GM19324 (cell line): ENCODE results near the gene IQGAP3.
"Not testable (repeated sequence)": the region's sequence is repeated elsewhere in the genome, so short reads cannot be mapped to it uniquely, and the experiment has no call there.

Experiments used
- ATAC-seq: cut with Tn5 transposase; IDR thresholded peaks from one replicate; pipeline ENCODE4 v1.9.1; 2021; ENCODE audit warnings: mild to moderate bottlenecking, moderate library complexity; ENCODE audit not compliant: unreplicated experiment, low FRiP score

The IQGAP3 gene

DNA sequence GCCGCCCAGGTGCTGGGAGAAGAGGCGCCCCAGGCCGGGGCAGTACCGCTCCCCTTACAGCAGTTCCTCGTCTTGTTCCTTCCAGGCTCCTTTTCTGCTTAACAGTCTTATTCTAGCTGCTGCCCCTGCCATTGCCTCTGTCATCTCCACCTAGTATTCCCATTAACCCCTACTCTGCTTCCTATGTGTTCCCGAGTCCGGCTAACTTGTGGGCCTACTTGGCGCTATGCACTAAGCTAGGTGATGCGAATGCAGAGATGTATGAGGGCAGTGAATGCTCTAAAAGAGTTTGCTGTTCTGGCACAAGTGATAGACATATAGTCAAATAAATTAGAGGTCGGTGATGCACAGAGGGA lies 276 bp upstream of the IQGAP3 start:
- ATAC-seq = no peak

DNA sequence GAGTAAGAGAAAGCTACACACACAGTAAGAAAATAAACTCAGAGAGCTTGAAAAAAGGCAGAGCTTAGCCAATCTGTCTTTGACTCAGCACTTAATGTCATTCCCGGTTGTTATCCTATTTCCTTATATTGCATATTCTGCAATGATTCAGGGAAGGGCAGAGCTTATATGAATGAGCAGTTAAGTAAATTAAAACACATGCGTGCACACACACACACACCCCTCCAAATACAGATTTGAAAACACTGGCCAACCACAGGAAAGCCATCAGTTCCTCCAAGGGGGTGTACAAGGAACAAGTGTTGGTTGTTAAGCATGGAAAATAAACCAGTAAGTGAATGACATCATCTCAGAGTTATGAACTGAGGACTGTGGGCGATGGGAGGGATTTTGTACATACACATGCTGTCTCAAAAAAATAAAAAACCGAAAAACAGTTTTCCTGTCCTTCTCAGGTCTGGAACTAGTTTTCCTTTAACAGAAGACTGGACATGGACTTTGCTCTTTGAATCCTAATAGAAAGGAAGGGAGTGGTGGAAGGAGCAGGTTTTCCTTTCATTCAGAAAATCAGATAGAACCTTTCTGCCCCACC lies 1.0 kb downstream of the IQGAP3 start:
- no peak for ATAC-seq

DNA sequence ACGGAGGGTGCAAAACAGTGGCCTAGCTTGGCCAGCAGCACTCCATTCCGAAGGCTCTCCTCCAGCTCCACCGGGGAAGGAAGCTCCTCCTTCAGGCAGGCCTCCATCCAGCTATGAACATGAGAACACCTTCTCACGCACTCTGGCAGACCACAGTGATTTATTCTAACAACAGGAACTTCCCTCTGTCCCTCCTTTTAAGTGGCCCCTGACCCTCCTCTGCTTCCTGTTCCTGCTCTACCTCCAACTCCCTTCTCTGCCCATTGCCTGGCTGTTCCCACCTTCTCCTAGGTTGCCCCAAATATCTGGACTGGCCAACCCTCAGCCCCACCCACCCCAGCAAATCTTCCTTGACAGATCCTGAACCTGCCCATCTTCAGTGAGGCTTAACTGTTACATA lies 5.9 kb downstream of the IQGAP3 start:
- no peak for ATAC-seq

DNA sequence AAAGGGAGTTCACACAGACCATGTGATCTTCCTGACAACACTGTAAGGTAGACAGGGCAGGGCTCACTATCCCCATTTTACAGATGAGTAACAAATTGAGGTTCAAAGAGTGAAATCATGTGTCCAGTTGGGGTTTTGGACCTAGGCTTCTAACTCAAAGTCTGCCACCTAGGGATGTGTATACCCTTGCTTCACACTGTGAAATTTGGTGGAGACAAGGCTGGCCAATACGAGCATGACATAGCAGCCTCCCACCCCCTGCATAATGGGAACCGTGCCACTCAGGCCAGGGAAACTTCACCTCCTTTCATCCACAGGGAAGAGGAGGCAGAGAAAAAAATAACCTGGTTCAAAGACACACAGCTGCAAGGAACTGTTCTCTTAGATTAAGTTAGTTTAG lies 6.8 kb downstream of the IQGAP3 start:
- ATAC-seq = no peak

DNA sequence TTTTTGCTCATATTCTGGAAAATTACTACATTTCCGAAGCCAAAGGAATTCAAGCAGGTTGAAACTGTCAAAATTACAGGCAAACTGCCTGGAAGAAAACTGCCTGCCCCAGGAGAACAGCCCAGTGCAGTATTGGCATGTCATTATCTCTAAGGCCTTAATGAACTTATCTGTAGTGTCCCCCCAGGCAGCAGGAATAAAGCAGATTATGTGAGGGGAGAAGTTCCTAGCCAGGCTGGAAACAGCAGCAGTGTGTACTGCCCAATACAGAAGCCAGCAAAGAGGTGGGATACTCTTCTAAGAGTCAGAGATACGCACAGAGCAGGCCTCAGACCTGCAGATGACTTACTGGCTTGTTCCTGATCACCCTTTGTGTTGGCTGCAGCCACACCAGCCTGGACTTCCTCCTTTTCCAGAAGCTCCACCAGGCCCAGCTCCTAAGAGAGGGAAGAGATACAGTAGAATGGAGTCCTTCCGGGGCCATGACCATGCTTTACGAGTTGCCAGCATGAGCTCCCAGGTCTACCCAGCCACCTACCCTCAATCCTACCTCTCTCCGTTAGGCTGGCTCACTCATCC lies 11.7 kb downstream of the IQGAP3 start:
- ATAC-seq = no peak

DNA sequence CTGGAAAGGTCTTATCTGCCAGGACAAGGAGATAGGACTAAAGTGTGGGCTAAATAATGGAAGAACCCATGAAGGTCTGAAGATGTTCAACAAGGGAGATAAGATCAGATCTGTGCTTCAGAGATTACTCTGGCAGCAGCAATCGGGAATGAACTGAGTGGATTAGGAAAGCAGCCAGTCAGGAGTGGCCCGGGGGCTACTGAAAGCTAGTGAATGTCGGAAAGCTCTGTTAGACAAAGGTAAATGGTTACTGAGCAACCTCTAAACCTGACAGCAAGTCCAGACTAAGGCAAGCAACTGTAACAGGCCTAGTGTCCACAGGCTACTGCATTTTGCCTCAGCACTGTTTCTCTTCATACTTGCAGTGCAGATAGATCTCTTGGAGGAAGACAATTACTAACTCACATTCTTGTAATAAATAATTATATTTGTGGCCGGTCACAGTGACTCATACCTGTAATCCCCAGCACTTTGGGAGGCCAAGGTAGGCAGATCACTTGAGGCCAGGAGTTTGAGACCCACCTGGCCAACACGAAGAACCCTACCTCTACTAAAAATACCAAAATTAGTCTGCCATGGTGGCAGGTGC lies 12.5 kb downstream of the IQGAP3 start:
- ATAC-seq = no peak

DNA sequence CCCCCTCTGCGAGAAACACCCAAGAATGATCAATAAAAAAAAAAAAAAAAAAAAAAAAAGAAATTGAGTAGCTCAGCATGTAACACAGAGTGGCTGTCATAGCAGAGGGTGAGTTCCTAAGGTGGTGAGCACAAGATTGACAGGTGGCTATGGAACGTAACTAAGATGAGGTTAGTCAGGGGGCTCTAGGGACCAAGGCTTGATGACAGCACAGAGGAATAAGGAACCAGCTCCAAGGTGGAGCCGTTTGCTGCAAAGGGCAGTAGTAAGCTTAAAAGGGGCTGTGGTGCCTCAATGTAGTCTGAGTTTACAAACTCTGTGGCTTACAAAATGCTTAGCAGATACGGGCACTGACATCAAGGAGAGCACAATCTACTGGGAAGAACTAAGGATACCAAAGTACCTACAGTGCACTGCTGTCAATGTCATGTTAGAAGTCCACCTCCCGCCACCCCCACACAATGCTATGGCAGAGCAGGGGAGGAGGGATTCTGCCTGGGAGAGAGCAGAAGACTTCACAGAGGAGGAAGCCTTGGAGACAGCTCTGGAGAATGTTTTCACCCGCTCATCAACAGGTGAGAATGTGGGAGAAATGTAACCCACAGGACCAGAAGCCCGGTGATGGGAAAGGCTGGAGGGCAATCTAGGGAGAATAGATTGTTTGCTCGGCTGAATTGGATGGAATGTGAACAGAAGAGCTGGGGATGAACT lies 13.1 kb downstream of the IQGAP3 start:
- ATAC-seq = no peak

DNA sequence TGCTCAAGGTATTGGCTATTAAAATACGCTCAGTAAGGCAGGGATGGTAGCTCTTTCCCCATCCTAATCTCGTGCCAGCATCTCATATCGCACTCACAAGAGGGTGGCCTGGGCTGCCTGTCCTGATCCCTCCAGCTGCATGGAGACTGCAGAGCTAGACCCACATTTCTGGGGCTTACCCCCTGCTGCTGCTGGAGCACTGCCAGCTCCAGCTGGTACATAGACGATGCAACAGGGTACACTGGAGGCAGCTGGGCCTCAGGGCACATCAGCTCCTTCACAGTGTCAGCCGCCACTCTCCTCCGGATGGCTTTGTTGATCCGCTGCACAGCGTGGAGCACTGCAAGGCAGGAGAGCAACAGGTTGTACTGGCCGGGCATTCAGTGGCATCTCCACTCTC lies 16.0 kb downstream of the IQGAP3 start:
- no peak for ATAC-seq

DNA sequence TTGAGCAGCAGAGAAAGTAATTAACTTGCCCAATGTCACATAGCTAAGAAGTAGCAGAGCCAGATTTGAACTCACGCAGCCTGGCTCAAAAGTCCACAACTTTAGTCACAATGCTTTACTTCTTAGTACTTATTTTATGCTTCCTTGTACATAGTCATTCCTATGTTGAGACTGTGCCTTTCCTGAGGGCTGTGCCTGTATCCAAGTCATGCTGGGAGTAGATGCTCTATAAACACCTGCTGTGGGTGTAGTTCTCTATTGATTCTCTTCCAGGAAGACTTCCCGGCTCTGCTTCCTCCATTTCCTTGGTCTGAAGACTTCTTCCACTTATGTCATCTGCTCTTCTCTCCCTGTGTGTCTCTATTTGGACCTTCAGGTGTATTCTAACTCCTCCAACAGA lies 16.6 kb downstream of the IQGAP3 start:
- no peak for ATAC-seq

DNA sequence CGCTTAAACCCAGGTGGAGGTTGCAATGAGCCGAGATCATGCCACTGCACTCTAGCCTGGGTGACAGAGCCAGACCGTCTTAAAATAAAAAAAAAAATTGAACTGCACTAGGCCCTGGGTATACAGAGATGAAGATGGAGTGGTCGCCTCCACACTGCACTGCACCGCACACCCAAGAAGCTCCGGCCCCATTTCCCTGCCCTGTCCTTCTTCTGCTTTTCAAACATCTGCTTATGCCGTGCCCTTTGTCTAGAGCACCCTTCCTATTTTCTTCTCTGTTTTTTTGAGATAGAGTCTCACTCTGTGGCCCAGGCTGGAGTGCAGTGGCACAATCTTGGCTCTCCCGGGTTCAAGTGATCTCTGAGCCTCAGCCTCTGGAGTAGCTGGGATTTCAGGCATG lies 17.4 kb downstream of the IQGAP3 start:
- ATAC-seq = no peak

DNA sequence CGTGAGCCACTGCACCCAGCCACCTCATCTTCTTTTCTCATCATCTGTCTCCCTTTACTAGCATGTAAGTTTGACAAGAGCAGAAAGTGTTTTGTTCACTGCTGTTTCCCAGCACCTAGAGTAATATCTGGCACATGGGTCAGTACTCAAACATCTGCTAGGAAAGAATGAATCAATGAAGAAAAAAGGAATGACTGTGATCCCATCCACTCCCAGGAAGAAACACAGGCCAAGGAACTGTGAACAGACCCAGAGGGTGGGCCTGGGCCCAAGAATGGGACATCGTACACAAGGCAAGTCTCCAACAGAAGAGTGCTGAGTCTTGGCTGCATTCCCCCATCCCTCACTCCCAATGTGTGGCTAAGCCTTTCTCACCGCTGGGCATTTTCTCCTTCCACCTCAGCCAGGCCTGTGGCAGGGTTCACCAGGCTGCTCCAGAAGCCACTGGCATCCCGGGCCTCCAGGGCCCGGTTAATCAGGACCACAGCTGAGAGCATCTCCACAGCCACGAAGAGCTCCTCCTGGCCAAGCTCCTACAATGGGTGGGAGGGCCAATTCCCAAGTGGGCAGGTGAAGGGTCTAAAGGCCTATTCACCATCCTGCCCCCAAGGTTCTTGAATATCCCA lies 18.4 kb downstream of the IQGAP3 start:
- ATAC-seq = no peak

DNA sequence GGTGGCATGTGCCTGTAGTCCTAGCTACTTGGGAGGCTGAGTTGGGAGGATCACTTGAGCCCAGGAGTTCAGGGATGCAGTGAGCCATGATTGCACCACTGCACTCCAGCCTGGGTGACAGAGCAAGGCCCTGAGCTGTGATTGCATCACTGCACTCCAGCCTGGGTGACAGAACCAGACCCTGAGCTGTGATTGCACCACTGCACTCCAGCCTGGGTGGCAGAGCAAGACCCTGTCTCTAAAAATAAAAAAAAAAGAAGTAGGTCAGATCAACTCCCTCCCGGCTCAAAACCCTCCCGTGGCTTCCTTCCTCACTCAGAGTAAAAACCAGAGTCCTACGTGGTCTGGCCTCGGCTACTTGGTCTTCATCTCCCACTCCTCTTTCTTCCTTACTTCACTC lies 19.4 kb downstream of the IQGAP3 start:
- not testable (repeated sequence) for ATAC-seq

DNA sequence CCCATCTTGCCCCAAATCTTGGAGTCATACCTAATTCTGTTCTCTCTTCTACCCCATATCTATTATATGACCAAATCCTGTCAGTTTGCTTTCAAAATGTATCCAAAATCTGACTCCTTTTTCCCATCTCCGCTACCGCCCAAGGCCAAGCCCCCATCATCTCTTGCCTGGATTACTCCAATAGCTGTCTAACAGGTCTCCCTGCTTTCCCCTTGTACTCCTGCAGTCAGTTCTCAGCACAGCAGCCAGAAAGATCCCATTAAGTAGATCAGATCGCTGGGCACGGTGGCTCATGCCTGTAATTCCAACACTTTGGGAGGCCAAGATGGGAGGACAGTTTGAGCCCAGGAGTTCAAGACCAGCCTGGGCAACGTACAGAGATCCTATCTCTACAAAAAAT lies 19.8 kb downstream of the IQGAP3 start:
- no peak for ATAC-seq

DNA sequence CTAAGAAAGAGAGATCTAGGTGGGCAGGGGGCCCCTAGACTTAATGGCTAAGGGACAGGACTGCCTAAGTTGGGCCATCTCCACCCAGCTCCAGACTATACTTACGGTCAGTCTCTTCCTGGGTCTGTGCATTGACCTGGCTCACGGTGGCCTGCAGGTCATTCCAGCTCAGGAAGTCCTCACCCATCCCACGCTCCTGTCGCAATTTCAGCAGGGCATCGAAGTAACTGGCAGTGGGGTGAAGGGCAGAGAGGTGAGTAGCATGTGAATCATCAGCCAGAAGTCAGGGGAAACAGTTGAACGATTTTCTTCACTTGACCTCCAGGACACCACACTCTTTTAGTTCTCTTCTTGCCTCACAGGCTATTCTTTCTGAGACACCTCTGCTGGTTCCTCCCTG lies 20.5 kb downstream of the IQGAP3 start:
- no peak for ATAC-seq

DNA sequence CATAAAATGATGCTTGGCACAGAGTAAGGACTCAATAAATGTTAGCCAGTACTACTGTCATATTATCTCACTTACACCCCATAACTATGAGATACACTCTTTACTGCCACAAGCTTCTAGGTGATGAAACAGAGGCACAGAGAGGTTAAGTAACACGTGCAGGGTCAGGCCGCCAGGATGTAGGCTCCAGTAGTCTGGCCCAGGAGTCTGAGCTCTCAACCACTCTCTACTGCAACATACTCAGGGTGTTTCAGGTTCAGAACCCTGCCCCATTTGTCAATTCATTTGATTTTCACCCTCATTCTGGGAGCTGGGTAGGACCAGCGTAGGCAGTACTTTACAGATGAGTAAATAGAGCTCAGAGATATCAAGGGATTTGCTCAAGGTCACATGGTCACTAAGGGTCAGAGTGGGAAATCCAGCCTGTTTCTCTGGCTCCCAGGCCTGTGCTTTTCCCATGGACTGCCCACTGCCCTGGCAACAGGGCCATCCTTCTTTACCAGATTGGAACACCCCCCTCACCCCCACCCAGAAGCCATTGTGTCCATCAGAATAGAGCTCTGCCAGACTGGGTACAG lies 21.2 kb downstream of the IQGAP3 start:
- no peak for ATAC-seq

DNA sequence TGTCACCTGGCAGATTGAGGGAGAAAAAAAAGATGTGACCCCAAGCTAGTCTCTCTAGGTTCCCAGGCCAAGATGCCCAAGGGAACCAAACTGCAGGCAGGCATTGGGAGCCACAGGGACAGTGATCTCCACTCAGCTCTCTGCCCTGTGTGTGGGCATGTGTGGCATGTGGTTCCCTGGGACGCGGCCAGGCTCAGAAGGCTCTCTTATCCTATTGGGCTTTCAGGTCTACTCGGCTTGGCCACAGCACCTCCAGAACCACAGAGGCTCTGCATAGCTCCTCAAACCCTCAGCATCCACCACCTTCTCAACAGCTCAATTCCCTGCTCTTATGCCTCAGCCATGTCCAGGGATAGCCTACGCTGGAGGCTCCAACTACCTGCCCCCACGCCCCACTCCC lies 22.0 kb downstream of the IQGAP3 start:
- ATAC-seq = no peak

DNA sequence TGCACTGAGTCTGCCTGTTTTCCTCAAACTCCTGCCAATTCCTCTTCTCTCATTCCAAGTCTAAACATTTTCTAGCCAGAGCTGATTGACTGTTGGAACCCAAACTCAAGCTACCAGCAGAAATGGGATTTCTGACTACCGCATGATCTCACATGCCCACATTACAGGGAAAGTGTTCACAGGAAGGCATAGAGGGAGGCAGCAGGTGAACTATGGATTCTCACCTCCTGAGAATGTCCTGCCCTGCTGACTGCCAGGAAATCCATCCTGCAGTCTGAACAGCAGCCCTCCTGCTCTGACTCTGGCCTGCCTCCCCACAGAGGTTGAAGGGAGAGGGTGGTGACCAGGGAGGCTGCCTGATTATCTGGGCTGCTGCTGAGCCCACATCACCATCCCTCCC lies 22.5 kb downstream of the IQGAP3 start:
- ATAC-seq = no peak

DNA sequence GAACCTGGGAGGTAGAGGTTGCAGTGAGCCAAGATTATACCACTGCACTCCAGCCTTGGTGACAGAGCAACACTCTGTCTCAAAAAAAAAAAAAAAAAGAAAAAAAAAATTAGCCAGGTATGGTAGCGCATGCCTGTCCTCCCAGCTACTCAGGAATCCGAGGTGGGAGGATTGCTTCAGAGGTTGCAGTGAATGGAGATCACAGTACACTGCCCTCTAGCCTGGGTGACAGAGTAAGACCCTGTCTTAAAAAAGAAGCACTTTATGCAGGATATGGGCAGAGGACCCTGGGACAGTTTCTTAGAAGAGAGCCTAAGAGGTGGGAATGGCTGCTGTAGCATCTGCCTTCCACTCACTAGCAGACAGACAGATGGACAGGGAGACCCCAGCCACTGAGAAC lies 23.0 kb downstream of the IQGAP3 start:
- no peak for ATAC-seq

DNA sequence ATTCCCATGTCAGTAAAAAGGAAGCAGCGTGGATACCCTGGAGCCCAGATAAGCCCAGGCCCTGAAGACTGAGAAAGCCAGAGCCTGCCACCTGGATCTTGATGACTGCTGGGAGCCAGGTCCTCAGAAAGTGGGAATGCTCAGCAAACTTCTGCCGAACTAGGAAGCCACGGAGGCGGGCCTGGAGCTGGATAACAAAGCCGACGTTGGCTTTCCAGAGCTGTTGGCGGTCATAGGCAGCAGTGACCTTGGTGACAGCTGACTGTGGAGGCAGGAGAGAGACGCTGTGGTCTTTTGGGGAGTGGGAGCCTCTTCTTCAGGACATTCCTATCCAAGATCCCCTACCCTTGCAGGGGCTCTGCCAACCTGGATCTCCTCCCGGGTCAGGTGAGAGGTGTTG lies 24.4 kb downstream of the IQGAP3 start:
- no peak for ATAC-seq

DNA sequence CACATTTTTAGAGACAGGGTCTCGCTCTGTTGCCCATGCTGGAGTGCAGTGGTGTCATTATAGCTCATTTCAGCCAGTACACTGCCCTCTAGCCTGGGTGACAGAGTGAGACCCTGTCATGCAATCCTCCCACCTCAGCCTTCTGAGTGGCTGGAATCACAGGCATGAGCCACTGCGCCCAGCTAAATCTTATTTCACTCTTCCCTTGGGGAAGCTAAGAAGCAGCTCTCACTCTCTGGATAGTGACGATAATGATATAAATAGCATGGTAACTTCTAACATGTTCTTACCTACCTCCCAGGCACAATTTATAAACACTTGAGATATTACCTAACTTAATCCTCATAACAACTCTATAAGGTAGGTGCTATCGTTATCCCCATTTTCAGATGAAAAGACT lies 24.9 kb downstream of the IQGAP3 start:
- ATAC-seq = no peak

DNA sequence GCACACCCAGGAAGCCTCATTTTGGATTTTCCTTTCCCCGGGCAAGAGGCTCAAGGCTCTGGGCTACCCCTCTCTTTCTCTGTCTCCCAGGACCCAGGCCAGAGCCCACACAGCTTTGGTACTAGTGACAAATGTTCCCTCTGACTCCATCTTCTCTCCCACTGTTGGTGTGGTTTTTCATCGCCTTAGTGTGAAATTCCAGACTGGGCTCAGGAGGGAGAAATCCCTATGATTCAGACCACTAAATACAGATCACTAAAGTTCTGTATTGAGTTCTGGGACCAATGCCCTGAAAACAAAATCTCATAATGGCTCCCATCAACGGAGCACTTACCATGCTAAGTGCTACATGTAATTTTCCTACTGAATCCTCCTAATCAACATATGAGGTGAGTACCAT lies 26.1 kb downstream of the IQGAP3 start:
- ATAC-seq = no peak
